Breast epithelium (tissue), 3 donors: ENCODE results near the gene NUDT5.

Source experiments
- POLR2A ChIP-seq: fragments of 450-650 bp; IDR thresholded peaks from one replicate; pipeline ENCODE4 v1.6.1; 2016; ENCODE audit warnings: antibody characterized with exemption, mild to moderate bottlenecking, moderate library complexity
- POLR2AphosphoS5 ChIP-seq, 3 donors: sonication (generic); formaldehyde crosslinking; IDR thresholded peaks; one replicate each; pipeline ENCODE4 v1.6.1; 2017; ENCODE audit warnings: antibody characterized with exemption in 3 of 3
- TF ChIP-seq, protein P1 (sequence below), 3 donors: fragments of 450-650 bp; IDR thresholded peaks; one replicate each; pipeline ENCODE4 v1.5.1; 2016 to 2017; ENCODE audit warnings: antibody characterized with exemption in 3 of 3, mild to moderate bottlenecking in 3 of 3, moderate library complexity in 3 of 3

DNA sequence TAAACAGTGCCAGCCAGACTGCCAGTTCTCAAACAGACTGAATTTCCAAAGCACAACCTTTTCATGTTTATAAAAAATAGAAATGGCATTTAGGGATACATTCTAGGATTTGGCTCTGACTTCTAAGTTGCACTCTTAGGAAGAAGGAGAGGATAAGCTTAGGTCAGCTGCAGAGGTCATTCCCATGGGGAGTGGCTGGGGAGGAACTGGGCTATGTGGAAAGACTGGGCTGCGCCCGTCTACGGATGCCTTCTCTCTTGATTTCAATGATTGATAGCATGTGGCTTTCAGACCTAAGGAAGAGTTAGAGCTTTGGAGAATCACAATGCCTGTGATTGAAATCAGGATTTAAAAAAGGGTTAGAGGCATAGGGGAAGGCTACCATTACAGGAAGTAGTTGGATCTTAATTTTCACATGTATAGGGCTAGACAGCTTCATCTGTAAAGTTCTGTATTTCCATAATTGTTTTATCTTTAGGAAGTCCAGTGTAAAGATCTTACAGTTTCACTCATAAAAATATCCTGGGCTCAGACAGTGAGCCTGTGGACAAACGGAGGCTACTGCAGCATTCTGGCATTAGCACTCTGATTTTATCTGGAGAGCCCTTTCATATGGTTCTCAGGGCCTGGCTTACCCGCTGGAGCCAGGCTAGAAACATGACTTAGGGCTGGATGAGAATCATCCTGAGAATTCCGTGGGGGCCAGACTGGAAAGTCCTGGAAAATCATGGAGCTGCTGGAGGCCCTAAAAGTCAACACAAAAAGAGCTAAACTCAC lies 29.5 kb downstream of the NUDT5 start:
- TF ChIP-seq, protein P1, sequence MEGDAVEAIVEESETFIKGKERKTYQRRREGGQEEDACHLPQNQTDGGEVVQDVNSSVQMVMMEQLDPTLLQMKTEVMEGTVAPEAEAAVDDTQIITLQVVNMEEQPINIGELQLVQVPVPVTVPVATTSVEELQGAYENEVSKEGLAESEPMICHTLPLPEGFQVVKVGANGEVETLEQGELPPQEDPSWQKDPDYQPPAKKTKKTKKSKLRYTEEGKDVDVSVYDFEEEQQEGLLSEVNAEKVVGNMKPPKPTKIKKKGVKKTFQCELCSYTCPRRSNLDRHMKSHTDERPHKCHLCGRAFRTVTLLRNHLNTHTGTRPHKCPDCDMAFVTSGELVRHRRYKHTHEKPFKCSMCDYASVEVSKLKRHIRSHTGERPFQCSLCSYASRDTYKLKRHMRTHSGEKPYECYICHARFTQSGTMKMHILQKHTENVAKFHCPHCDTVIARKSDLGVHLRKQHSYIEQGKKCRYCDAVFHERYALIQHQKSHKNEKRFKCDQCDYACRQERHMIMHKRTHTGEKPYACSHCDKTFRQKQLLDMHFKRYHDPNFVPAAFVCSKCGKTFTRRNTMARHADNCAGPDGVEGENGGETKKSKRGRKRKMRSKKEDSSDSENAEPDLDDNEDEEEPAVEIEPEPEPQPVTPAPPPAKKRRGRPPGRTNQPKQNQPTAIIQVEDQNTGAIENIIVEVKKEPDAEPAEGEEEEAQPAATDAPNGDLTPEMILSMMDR (IDR thresholded peaks at IDR 0.05), result no peak
- TF ChIP-seq POLR2A, result no peak
- TF ChIP-seq POLR2AphosphoS5 (IDR thresholded peaks at IDR 0.05), result no peak
